Psoas muscle (tissue), 8 donors: ENCODE measurements around the gene UTP4. TPM values are rescaled to one million over a fixed set of nuclear protein-coding genes. Genes with fewer than 3 reads are reported as not detected.
A peak's percentile ranks its signal among the peaks of the same experiment; 100 is the strongest.

ENCODE experiments used
- ATAC-seq, 4 donors: fragments of 200-7000 bp; cut with Tn5 transposase; one replicate each; pipeline ENCODE4 v1.9.1; 2020; ENCODE audit warnings: moderate library complexity in 3 of 4, mild to moderate bottlenecking in 2 of 4
- DNase-seq, 2 donors: peaks; one replicate each; pipeline ENCODE4 v3.0.0-alpha.2; 2020
- H3K27ac ChIP-seq: fragments of 200-600 bp; one replicate; pipeline ENCODE4 v1.8.0; 2022
- H3K27me3 ChIP-seq, 3 donors: fragments of 200-600 bp in 1 of 3; one replicate each; pipeline versions ENCODE4 v1.6.1 to v1.8.0; 2013 to 2022; ENCODE audit warnings: low read length in 2 of 3, mild to moderate bottlenecking in 2 of 3, moderate library complexity in 1 of 3; ENCODE audit not compliant: insufficient read depth in 3 of 3
- H3K36me3 ChIP-seq, 2 donors: fragments of 200-600 bp in 1 of 2; one replicate each; pipeline versions ENCODE4 v1.6.1 to v1.8.0; 2013 to 2022; ENCODE audit warnings: low read depth in 1 of 2, mild to moderate bottlenecking in 1 of 2, moderate library complexity in 1 of 2; ENCODE audit not compliant: insufficient read depth in 1 of 2
- H3K4me1 ChIP-seq: fragments of 200-600 bp; one replicate; pipeline ENCODE4 v1.8.0; 2022
- H3K4me3 ChIP-seq: fragments of 200-600 bp; one replicate; pipeline ENCODE4 v1.8.0; 2022; ENCODE audit warnings: mild to moderate bottlenecking
- H3K9me3 ChIP-seq: fragments of 200-600 bp; one replicate; pipeline ENCODE4 v1.8.0; 2022
- CTCF ChIP-seq: fragments of 200-600 bp; IDR thresholded peaks from one replicate; pipeline ENCODE4 v1.8.0; 2022; ENCODE audit warnings: antibody characterized with exemption
- WGBS, 3 donors: extraction: QIAGEN DNeasy Blood & Tissue Kit; methylation state at CpG; one replicate each; pipeline versions ENCODE4 v1.1.6 to v1.1.7; 2013; 5-methylcytosine and 5-hydroxymethylcytosine counted together
- intact Hi-C, 2 donors: fragments of 100-400 bp; cut with DNase I; formaldehyde crosslinking; loops; one replicate each; pipeline versions ENCODE4 v1.11.0 to v1.14.2; 2022
- polyA plus RNA-seq, 3 donors: library from polyadenylated mRNA; stranded (reverse); fragments of 200-250 nt; gene quantifications; one replicate each; pipeline ENCODE4 v1.2.3, GENCODE V29; 2013
- total RNA-seq, 4 donors: library from RNA; stranded (reverse); fragmentation: NEBNext Ultra II Directional in 2 of 4; extraction: Animal tissue kit (Norgen Biotek cat#: 25700) in 2 of 4; gene quantifications; one replicate each; pipeline versions ENCODE4 v1.2.1 to v1.2.4, GENCODE V29; 2021 to 2023
- donor health status: healthy with polysubstance abuse.
- donor health status: DM: no; HTN: no; CAD: no; lungs with moderate emphysema.
- donor health status: Bipolar disorder and iron deficiency.
- donor health status: healthy.
- donor health status: DM: yes; HTN: yes; CAD: no.
- donor health status: DM: no; HTN: no; CAD: no.
- donor health status: DM: no; HTN: no; CAD: no.
- donor health status: DM: yes; HTN: yes; CAD: no.

The UTP4 gene
- total and polyA plus RNA-seq, 7 donors = 38.8 to 107 (median 73.8) TPM

DNA sequence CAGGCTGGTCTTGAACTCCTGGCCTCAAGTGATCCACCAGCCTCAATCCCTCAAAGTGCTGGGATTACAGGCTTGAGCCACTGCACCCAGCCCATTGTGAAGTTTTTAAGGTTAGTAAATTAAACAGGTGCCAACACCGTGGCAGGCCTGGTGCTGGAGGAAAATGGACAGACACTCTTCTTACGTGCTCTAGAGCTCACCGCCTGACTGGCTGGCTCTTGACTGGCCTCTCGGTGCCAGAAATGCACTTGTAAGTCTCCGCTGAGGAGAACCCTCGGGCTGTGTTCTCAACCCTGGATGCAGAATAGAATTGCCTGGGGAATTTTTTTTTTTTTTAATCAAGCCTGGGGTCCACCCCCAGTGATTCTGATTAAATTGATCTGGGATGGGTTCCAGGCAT, 37.3 kb upstream of the UTP4 start:
- ATAC-seq = no peak
- TF ChIP-seq CTCF = no peak

GRCh38 chr16:69100071-69100691, 32.3 kb upstream of the UTP4 start:
- DNase-seq (no peak), ATAC-seq (no peak)
- TF ChIP-seq CTCF = no peak
- no peaks in the 10 kb centered on the region for H3K9me3 ChIP-seq
- WGBS, 3 donors = 58 to 61% (median 61%) methylated on average over 11 of the region's 11 CpGs
- no peaks in the 10 kb centered on the region for H3K4me1 ChIP-seq
- peaks cover 0 to 8% (median 0%) of the 10 kb centered on the region in 3 donors for H3K27me3 ChIP-seq
- no peak overlapping the region for H3K27ac ChIP-seq
- H3K36me3 ChIP-seq = no peaks in the 10 kb centered on the region
- intact Hi-C loops = loop anchor here in 1 of 2 donors (5.0 kb wide), 1 partner anchor 33 kb away; no protein-coding TSS in a partner anchor
- H3K4me3 ChIP-seq = no peak overlapping the region

More for the DNA sequence above, 37.3 kb upstream of the UTP4 start:
- Histone ChIP-seq H3K4me3 (no peak overlapping the region), H3K4me1 (peaks cover 3% of the 10 kb centered on the region), H3K27ac (no peak overlapping the region), H3K9me3 (no peaks in the 10 kb centered on the region), H3K27me3 (peaks cover 0 to 8% (median 0%) of the 10 kb centered on the region in 3 donors), H3K36me3 (no peaks in the 10 kb centered on the region)
- WGBS, 3 donors = 65 to 74% (median 66%) methylated on average over 6 of the region's 6 CpGs
- no peak for DNase-seq
- intact Hi-C loops = no loop called here

DNA sequence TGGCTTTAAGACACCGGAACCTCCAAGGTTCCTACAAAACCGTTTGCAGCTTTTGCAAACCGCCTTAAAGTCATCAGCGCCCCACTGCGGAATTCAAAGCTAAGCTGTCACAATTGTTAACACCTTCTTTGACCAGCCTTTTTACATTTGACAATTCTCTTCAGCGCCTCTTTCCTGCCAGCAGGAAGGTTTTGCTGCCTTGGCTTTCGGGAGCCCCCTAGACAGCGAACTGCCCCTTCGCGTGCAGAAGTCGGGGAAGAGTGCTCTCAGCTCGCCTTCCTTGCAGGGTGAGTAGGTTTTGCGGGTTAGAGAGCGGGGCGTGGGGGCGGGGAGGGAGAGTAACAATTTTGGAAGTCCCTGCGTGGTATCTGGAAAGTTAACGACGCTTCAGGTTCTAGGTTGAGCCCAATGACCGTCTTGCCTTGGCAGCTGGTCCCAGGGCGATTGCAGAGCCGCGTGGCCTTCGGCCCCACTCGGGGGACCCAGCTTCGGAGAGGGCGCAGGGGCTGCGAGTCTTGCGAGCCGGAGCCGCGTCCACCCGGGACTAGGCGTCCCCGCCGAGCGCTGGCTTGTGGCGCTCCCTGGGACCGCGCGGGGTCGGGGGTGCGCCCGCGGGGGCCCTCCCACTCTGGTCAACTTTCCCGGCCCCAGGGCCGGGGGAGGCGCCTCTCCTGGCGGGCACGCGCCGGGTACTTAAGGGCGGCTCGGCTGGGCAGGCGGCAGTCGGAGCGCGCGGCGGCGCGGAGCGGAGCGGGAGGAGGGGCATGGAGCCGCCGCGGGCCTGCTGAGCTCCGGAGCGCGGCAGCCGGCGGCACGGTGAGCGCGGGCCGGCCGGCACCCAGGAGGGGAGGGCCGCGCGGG, 26.7 kb upstream of the UTP4 start, which contains the start of gene HAS3:
HAS3 (plus strand) TSS at position 153 of the 861 bp plus-strand sequence. CDS start 3,743 bp downstream, outside the sequence.
- Histone ChIP-seq H3K27me3 (peaks cover 0 to 4% (median 0%) of the 10 kb centered on the region in 3 donors), H3K9me3 (no peaks in the 10 kb centered on the region), H3K4me1 (peaks cover 19% of the 10 kb centered on the region), H3K27ac (no peak within 1 kb of the TSS), H3K36me3 (peaks cover 0 to 15% of the 10 kb centered on the region in 2 donors), H3K4me3 (peak within 1 kb of the TSS; percentile 76)
- DNase-seq (peak in 1 of 2 donors; percentile 78), ATAC-seq (peak; percentile 61 to 85 (median 82))
- 0 to 1% (median 0%) methylated on average over 43 to 80 of the region's 80 CpGs for WGBS, 3 donors
- intact Hi-C loops = no loop called here
- peak; percentile 8 for TF ChIP-seq CTCF

- 0 to 1% (median 1%) methylated on average over 37 to 55 of the region's 55 CpGs for WGBS, 3 donors
- Histone ChIP-seq H3K27me3 (peaks cover 0 to 4% (median 0%) of the 10 kb centered on the region in 3 donors), H3K4me1 (peaks cover 19% of the 10 kb centered on the region), H3K36me3 (peaks cover 0 to 17% of the 10 kb centered on the region in 2 donors), H3K9me3 (no peaks in the 10 kb centered on the region), H3K27ac (no peak overlapping the region), H3K4me3 (peak overlapping the region; percentile 76)
- intact Hi-C loops = no loop called here
- no peak for TF ChIP-seq CTCF
- no peak for DNase-seq
- peak in 3 of 4 donors; percentile 16 to 21 (median 19) for ATAC-seq
Measured at GRCh38 chr16:69106491-69107315, 25.7 kb upstream of the UTP4 start.
